Erythroblast (primary cell): ENCODE measurements around the gene DTWD2.

ENCODE experiments used
- GATA1 ChIP-seq: IDR thresholded peaks from 2 replicates; pipeline ENCODE4 v1.6.1; 2011; ENCODE audit warnings: low read depth, mild to moderate bottlenecking, control low read depth, low read length, moderate library complexity
- POLR2A ChIP-seq: IDR thresholded peaks from 2 replicates; pipeline ENCODE4 v1.6.1; 2011; ENCODE audit warnings: mild to moderate bottlenecking, low read length

GRCh38 chr5:119037496-119038215, 49.3 kb upstream of the DTWD2 start:
- TF ChIP-seq POLR2A (no peak), GATA1 (no peak)
